Tibial nerve (tissue), 4 donors: ENCODE measurements around the gene PHYKPL. TPM values are rescaled to one million over a fixed set of nuclear protein-coding genes. Genes with fewer than 3 reads are reported as not detected.
A peak's percentile ranks its signal among the peaks of the same experiment; 100 is the strongest.

Experiments
- DNase-seq, 2 donors: peaks; one replicate each; pipeline ENCODE4 v3.0.0-alpha.2; 2019; ENCODE audit warnings: low spot score in 2 of 2
- H3K27ac ChIP-seq, 4 donors: fragments of 200-600 bp; sonication (generic) in 3 of 4; one replicate each; pipeline ENCODE4 v1.5.1; 2017 to 2019; ENCODE audit warnings: mild to moderate bottlenecking in 1 of 4
- H3K27me3 ChIP-seq, 2 donors: fragments of 200-600 bp; sonication (generic) in 1 of 2; one replicate each; pipeline versions ENCODE4 v1.5.1 to v1.6.0; 2017 to 2019
- H3K36me3 ChIP-seq, 3 donors: fragments of 200-600 bp; sonication (generic); one replicate each; pipeline ENCODE4 v1.5.1; 2018 to 2019
- H3K4me1 ChIP-seq, 4 donors: fragments of 200-600 bp; sonication (generic) in 3 of 4; one replicate each; pipeline ENCODE4 v1.5.1; 2017 to 2019
- H3K4me3 ChIP-seq, 4 donors: fragments of 200-600 bp; sonication (generic) in 3 of 4; one replicate each; pipeline ENCODE4 v1.5.1; 2017 to 2019; ENCODE audit warnings: mild to moderate bottlenecking in 1 of 4, moderate library complexity in 1 of 4
- H3K9me3 ChIP-seq, 4 donors: fragments of 200-600 bp; sonication (generic) in 3 of 4; one replicate each; pipeline ENCODE4 v1.5.1; 2017 to 2019
- CTCF ChIP-seq, 5 experiments: fragments of 200-600 bp in 3 of 5; fragments of 450-650 bp in 2 of 5; sonication (generic) in 3 of 5; IDR thresholded peaks; one replicate each; pipeline ENCODE4 v1.5.1; 2016 to 2019; ENCODE audit warnings: antibody characterized with exemption in 5 of 5, mild to moderate bottlenecking in 3 of 5, moderate library complexity in 2 of 5
- EP300 ChIP-seq, 2 donors: sonication (generic); formaldehyde crosslinking; IDR thresholded peaks; one replicate each; pipeline ENCODE4 v1.6.1; 2017; ENCODE audit warnings: antibody characterized with exemption in 2 of 2, mild to moderate bottlenecking in 1 of 2
- POLR2A ChIP-seq, 2 donors: fragments of 450-650 bp; IDR thresholded peaks; one replicate each; pipeline ENCODE4 v1.6.1; 2017; ENCODE audit warnings: antibody characterized with exemption in 2 of 2, mild to moderate bottlenecking in 2 of 2, moderate library complexity in 2 of 2
- WGBS, 2 donors: methylation state at CpG; one replicate each; pipeline ENCODE4 v1.1.5; 2018; 5-methylcytosine and 5-hydroxymethylcytosine counted together
- total RNA-seq, 4 donors: library from RNA; depleted of rRNA; stranded (reverse); fragments of >200 nt; gene quantifications; one replicate each; pipeline ENCODE4 v1.1.0, GENCODE V29; 2016

Gene PHYKPL
- total RNA-seq, result 100 to 1,000 TPM in 2 of 4 donors, 10 to 100 TPM in 2; 77.2 to 121 (median 97.1) TPM

GRCh38 chr5:178232124-178232919 is at the start of gene PHYKPL:
Gene PHYKPL, minus strand, starts transcription at chr5:178232802. Its CDS starts 252 bp downstream, at chr5:178232550.
- H3K4me1 ChIP-seq, result peaks cover 0 to 60% (median 33%) of the 10 kb centered on the region in 4 donors
- no peaks in the 10 kb centered on the region for H3K27me3 ChIP-seq
- WGBS, 2 donors, result 1% methylated on average over 67 of the region's 102 CpGs; no CpG with 5 or more reads in 1 of the 2 donors
- H3K9me3 ChIP-seq, result peaks cover 0 to under 1% (median 0%) of the 10 kb centered on the region in 4 donors
- peak within 1 kb of the TSS; percentile 94 to 97 (median 96) for H3K27ac ChIP-seq
- H3K4me3 ChIP-seq, result peak within 1 kb of the TSS; percentile 88 to 98 (median 94)
- DNase-seq, result peak; percentile 35 to 41
- TF ChIP-seq POLR2A (IDR thresholded peaks at IDR 0.05) (peak in 1 of 2 donors; percentile 41), CTCF (IDR thresholded peaks at IDR 0.05) (peak in 1 of 5 experiments; percentile 11), EP300 (IDR thresholded peaks at IDR 0.05) (peak in 1 of 2 donors; percentile 81)
- H3K36me3 ChIP-seq, result peaks cover 0 to 41% (median 0%) of the 10 kb centered on the region in 3 donors

DNA sequence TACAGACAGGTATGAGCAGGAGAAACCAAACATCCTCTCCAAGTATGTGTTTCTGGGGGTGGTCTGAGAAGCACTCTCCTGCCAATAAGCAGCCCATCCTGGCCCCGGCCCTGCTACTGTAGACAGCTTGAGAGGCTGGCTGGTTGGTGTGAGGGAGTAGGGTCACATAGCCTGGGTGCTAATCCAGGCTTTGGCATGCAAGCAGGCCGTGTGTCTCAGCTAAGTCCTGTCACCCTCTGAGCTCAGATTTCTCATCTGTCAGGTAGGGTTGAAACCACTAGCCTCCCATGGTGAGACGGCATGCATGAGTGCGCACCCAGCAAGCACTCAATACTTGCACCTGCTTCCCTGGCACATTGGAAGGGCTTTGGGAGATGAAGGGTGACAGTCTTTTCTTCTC is 49.8 kb upstream of the PHYKPL start:
- H3K27me3 ChIP-seq, result no peaks in the 10 kb centered on the region
- TF ChIP-seq EP300 (IDR thresholded peaks at IDR 0.05) (no peak), CTCF (IDR thresholded peaks at IDR 0.05) (no peak), POLR2A (IDR thresholded peaks at IDR 0.05) (no peak)
- peaks cover 0 to 10% (median 6%) of the 10 kb centered on the region in 4 donors for H3K4me1 ChIP-seq
- no peak for DNase-seq
- H3K36me3 ChIP-seq, result no peaks in the 10 kb centered on the region
- WGBS, 2 donors, result 89 to 95% methylated on average over 4 of the region's 4 CpGs
- no peak overlapping the region for H3K27ac ChIP-seq
- H3K9me3 ChIP-seq, result peaks cover 0 to 14% (median 4%) of the 10 kb centered on the region in 4 donors
- no peak overlapping the region for H3K4me3 ChIP-seq

DNA sequence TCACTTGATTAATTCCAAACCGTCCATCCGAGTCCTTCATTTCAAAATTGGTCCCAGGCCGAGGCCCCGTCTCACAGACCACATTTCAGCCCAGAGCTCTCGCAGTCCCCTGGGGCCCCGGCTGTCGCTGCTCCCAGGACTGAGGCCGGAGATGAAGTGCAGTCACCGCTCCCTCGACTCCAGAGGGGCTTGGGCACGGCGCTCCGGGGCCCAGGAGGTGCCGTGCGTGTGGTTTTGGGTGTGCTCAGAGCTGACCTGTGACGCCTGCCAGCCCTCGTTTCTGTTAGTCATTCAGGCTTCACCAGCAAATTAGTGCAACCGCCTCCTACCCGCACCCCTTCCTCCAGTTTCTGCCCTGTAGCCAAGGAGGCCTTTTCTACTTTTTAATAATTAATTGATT is 48.7 kb upstream of the PHYKPL start:
- TF ChIP-seq EP300 (IDR thresholded peaks at IDR 0.05) (no peak), CTCF (IDR thresholded peaks at IDR 0.05) (no peak), POLR2A (IDR thresholded peaks at IDR 0.05) (no peak)
- H3K9me3 ChIP-seq, result peaks cover 0 to 15% (median 4%) of the 10 kb centered on the region in 4 donors
- peaks cover 0 to 1% of the 10 kb centered on the region in 2 donors for H3K27me3 ChIP-seq
- no peak overlapping the region for H3K4me3 ChIP-seq
- no peaks in the 10 kb centered on the region for H3K36me3 ChIP-seq
- DNase-seq, result no peak
- H3K27ac ChIP-seq, result no peak overlapping the region
- peaks cover 0 to 10% (median 6%) of the 10 kb centered on the region in 4 donors for H3K4me1 ChIP-seq
- WGBS, 2 donors, result 71 to 96% methylated on average over 13 to 19 of the region's 19 CpGs

DNA sequence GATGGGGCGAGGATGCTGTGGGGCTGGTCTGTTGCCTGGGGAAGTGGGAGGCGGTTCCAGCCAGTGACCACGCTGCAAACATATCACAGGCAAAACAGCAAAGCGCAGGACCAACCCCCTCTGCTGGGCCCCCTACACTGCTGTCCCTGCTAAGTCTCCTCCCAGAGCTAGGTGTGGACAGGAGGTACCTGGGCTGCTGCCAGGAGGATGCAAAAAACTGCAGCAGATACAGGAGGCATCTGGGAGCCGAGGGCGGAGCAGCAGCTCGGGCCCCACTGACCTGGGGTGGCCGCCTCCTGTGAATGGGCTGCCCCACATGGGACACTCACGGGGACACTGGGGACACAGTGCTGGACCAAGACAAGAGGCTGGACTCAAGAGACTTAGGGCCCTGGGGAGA is 48.0 kb upstream of the PHYKPL start:
- 89 to 93% methylated on average over 9 of the region's 9 CpGs for WGBS, 2 donors
- Histone ChIP-seq H3K4me1 (peaks cover 0 to 10% (median 6%) of the 10 kb centered on the region in 4 donors), H3K36me3 (no peaks in the 10 kb centered on the region), H3K27me3 (peaks cover 0 to 3% of the 10 kb centered on the region in 2 donors), H3K27ac (no peak overlapping the region), H3K9me3 (peaks cover 0 to 22% (median 4%) of the 10 kb centered on the region in 4 donors), H3K4me3 (no peak overlapping the region)
- DNase-seq, result no peak
- no peak for TF ChIP-seq CTCF (IDR thresholded peaks at IDR 0.05)
- no peak for TF ChIP-seq POLR2A (IDR thresholded peaks at IDR 0.05)
- TF ChIP-seq EP300 (IDR thresholded peaks at IDR 0.05), result no peak
